Measurements from ENCODE around the gene ITFG1. TPM values are rescaled to one million over a fixed set of nuclear protein-coding genes. Genes with fewer than 3 reads are reported as not detected.
A peak's percentile ranks its signal among the peaks of the same experiment; 100 is the strongest.

Gene ITFG1
- total and polyA plus RNA-seq, 2 of the 13 experiments (the other 11 are each of a cell fraction or from before 2014, with no cell fraction given) = 74.5 to 150 TPM

DNA sequence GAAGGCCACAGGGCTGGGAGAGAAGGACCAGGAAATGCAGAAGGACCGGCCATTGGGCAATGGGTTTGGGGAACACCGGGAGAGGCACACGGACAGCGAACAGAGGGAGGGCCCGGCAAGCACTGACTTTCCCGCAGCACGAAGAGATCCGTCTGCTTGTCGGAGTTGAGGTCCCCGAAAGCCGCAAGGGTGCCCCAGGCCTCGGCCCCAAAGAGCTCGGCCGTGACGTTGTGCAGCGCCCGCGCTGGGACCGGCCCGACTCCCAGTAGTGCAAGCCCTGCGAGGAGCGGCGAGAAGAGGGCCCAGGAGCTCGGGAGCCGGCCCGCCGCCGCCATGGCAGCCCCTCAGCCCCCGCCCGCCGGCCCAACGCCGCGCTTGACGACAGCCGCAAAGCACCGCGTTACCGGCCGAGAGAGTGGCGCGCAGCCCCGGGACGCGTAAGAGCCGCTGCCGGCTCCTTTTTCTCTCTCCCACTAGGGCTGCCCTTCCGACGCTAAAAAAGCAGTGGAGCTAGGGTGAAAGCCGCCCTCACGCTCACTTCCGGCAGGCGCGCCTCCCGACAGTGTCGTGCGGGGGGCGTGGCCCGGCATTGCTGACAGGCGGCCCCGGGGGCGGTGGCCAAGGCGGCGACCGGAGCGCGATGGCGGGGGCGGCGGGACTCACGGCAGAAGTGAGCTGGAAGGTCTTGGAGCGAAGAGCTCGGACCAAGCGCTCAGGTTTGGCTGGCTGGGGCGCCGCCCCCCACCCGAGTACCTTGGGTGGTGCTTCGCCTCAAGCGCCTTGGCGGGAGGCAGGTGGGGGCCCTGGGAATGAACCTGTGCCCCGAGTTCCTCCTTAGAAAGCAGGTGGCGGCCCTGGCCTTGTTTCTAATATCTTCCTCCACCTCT lies at the start of gene ITFG1, which contains the start of gene PHKB (continued):
- TF ChIP-seq FOXP4 (CRISPR knock-in tag; IDR thresholded peaks at IDR 0.05) (no peak; the same call in 1 of the 2 replicates), ZNF558 (CRISPR knock-in tag; IDR thresholded peaks at IDR 0.05; ENCODE audit: borderline replicate concordance) (peak; percentile 27; the same call in 1 of the 2 replicates), MAZ (IDR thresholded peaks at IDR 0.05; ENCODE audit: borderline replicate concordance, low read depth, low read length) (peak; percentile 84; the same call in 1 of the 2 replicates), MAZ (CRISPR knock-in tag; IDR thresholded peaks at IDR 0.05; ENCODE audit: low read depth) (peak; percentile 95), ZNF382 (CRISPR knock-in tag; IDR thresholded peaks at IDR 0.05; ENCODE audit: borderline replicate concordance) (no peak), ZNF782 (CRISPR knock-in tag; IDR thresholded peaks at IDR 0.05; ENCODE audit: borderline replicate concordance) (peak; percentile 69; the same call in 1 of the 2 replicates), FOXA1 (IDR thresholded peaks at IDR 0.05) (no peak), FOXA1 (CRISPR knock-in tag; IDR thresholded peaks at IDR 0.05) (0 out of 2 replicates have a peak, but pooled peaks have one; percentile 18), RORA (CRISPR knock-in tag; IDR thresholded peaks at IDR 0.05) (no peak), NONO (IDR thresholded peaks at IDR 0.05) (no peak), NONO (CRISPR knock-in tag; conservative IDR thresholded peaks at IDR 0.05) (peak; percentile 89), NCOA1 (CRISPR knock-in tag; IDR thresholded peaks at IDR 0.05) (peak; percentile 95), ZFYVE20 (CRISPR knock-in tag; IDR thresholded peaks at IDR 0.05; ENCODE audit: borderline replicate concordance, low read depth) (no peak), ZMAT5 (CRISPR knock-in tag; IDR thresholded peaks at IDR 0.05; ENCODE audit: borderline replicate concordance, low read depth) (no peak), ISX (CRISPR knock-in tag; conservative IDR thresholded peaks at IDR 0.05) (no peak), PITX1 (CRISPR knock-in tag; IDR thresholded peaks at IDR 0.05) (no peak; the same call in 1 of the 2 replicates), ZBTB49 (CRISPR knock-in tag; IDR thresholded peaks at IDR 0.05; ENCODE audit: borderline replicate concordance) (no peak), ZNF569 (CRISPR knock-in tag; IDR thresholded peaks at IDR 0.05; ENCODE audit: borderline replicate concordance) (peak; percentile 89; the same call in 1 of the 2 replicates), ZNF768 (CRISPR knock-in tag; IDR thresholded peaks at IDR 0.05) (no peak; the same call in 1 of the 2 replicates), HINFP (CRISPR knock-in tag; IDR thresholded peaks at IDR 0.05; ENCODE audit: low read depth) (no peak; the same call in 1 of the 2 replicates), ZNF10 (CRISPR knock-in tag; IDR thresholded peaks at IDR 0.05; ENCODE audit: borderline replicate concordance, low read depth) (no peak), STAT5B (CRISPR knock-in tag; IDR thresholded peaks at IDR 0.05) (0 out of 2 replicates have a peak, but pooled peaks have one; percentile 40), HMGA1 (CRISPR knock-in tag; conservative IDR thresholded peaks at IDR 0.05) (no peak)

Measured in HepG2 (cell line).